DND-41 (cell line): ENCODE measurements around the gene SLBP.

Experiments
- ATAC-seq: fragments of 200-7000 bp; cut with Tn5 transposase; 3 replicates; pipeline ENCODE4 v1.9.1; 2021; ENCODE audit warnings: low read depth; ENCODE audit not compliant: insufficient read depth
- DNase-seq: peaks from one replicate; pipeline ENCODE4 v3.0.0-alpha.2; 2020
- H2AFZ ChIP-seq: 2 replicates; pipeline ENCODE4 v1.6.0; 2012; ENCODE audit warnings: low read depth, low read length
- H3K27ac ChIP-seq: 2 replicates; pipeline ENCODE4 v1.5.1; 2012; ENCODE audit warnings: low read length, inconsistent platforms
- H3K27me3 ChIP-seq: fragments of 200-600 bp; sonication (generic); 2 replicates; pipeline ENCODE4 v1.6.0; 2012; ENCODE audit warnings: low read length, mild to moderate bottlenecking, inconsistent platforms; ENCODE audit not compliant: insufficient read depth, poor library complexity
- H3K36me3 ChIP-seq: 2 replicates; pipeline ENCODE4 v1.5.1; 2012; ENCODE audit warnings: low read length, inconsistent platforms; ENCODE audit not compliant: insufficient read depth
- H3K4me1 ChIP-seq: 2 replicates; pipeline ENCODE4 v1.5.1; 2012; ENCODE audit warnings: mild to moderate bottlenecking, low read length; ENCODE audit not compliant: insufficient read depth
- H3K4me2 ChIP-seq: 2 replicates; pipeline ENCODE4 v1.6.0; 2012; ENCODE audit warnings: mild to moderate bottlenecking, moderate library complexity, low read length, inconsistent platforms; ENCODE audit not compliant: insufficient read depth
- H3K4me3 ChIP-seq, 2 experiments: fragments of 200-600 bp in 1 of 2; shearing (Covaris generic) in 1 of 2; 2 replicates each; pipeline ENCODE4 v1.5.1; 2012 to 2016; ENCODE audit warnings: inconsistent platforms in 2 of 2, low read length in 2 of 2, mild to moderate bottlenecking in 2 of 2, low read depth in 1 of 2, moderate library complexity in 1 of 2
- H3K79me2 ChIP-seq: 2 replicates; pipeline ENCODE4 v1.6.0; 2012; ENCODE audit warnings: low read length, inconsistent platforms; ENCODE audit not compliant: insufficient read depth
- H3K9ac ChIP-seq: 2 replicates; pipeline ENCODE4 v1.6.0; 2012; ENCODE audit warnings: low read depth, mild to moderate bottlenecking, inconsistent platforms, low read length, moderate library complexity
- H3K9me3 ChIP-seq: 2 replicates; pipeline ENCODE4 v1.5.1; 2012; ENCODE audit warnings: low read length, moderate library complexity, mild to moderate bottlenecking, inconsistent platforms; ENCODE audit not compliant: insufficient read depth, severe bottlenecking
- H4K20me1 ChIP-seq: 2 replicates; pipeline ENCODE4 v1.6.0; 2012; ENCODE audit warnings: low read length; ENCODE audit not compliant: insufficient read depth
- EZH2 ChIP-seq: IDR thresholded peaks from 3 replicates; pipeline ENCODE4 v1.6.1; 2012; ENCODE audit warnings: borderline replicate concordance, low read depth, mild to moderate bottlenecking, moderate library complexity, low read length, inconsistent platforms; ENCODE audit not compliant: severe bottlenecking
- TF ChIP-seq, protein P1 (sequence below): IDR thresholded peaks from 2 replicates; pipeline ENCODE4 v1.5.1; 2012; ENCODE audit warnings: borderline replicate concordance, low read length, moderate library complexity, mild to moderate bottlenecking; ENCODE audit not compliant: poor library complexity, severe bottlenecking; ENCODE audit errors: extremely low read depth

The SLBP gene

DNA sequence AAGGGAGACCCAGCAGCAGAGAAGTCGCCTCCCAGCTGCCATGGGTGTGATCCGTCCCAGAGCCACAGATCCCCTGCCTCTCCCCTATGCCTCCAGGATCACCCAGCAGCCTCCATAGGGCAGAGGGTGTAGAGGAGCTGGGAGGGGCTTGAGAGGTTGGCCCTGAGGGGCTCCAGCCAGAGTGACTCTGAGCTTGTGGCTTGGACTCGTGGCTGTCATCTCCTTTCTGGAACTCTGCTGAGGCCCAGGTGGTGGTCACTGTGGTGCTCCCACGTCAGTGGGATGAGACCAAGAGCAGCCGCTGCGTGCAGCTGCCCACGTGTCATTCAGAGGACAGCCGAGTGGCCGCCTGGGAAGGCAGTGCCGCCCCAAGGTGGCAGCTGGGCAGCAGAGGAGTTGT lies 13.4 kb upstream of the SLBP start:
- H3K79me2 ChIP-seq, result peaks cover 96% of the 10 kb centered on the region
- H3K27ac ChIP-seq, result no peak overlapping the region
- ATAC-seq, result no peak
- H3K4me3 ChIP-seq, result no peak overlapping the region
- no peak overlapping the region for H2AFZ ChIP-seq
- no peaks in the 10 kb centered on the region for H3K9me3 ChIP-seq
- peak overlapping the region; percentile 19 for H3K4me2 ChIP-seq
- H3K27me3 ChIP-seq, result no peaks in the 10 kb centered on the region
- no peak for DNase-seq
- peaks cover 85% of the 10 kb centered on the region for H3K36me3 ChIP-seq
- H3K4me1 ChIP-seq, result peaks cover 47% of the 10 kb centered on the region
- no peak for TF ChIP-seq EZH2
- TF ChIP-seq, protein P1, sequence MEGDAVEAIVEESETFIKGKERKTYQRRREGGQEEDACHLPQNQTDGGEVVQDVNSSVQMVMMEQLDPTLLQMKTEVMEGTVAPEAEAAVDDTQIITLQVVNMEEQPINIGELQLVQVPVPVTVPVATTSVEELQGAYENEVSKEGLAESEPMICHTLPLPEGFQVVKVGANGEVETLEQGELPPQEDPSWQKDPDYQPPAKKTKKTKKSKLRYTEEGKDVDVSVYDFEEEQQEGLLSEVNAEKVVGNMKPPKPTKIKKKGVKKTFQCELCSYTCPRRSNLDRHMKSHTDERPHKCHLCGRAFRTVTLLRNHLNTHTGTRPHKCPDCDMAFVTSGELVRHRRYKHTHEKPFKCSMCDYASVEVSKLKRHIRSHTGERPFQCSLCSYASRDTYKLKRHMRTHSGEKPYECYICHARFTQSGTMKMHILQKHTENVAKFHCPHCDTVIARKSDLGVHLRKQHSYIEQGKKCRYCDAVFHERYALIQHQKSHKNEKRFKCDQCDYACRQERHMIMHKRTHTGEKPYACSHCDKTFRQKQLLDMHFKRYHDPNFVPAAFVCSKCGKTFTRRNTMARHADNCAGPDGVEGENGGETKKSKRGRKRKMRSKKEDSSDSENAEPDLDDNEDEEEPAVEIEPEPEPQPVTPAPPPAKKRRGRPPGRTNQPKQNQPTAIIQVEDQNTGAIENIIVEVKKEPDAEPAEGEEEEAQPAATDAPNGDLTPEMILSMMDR, result no peak
- H3K9ac ChIP-seq, result no peak overlapping the region; the same call in 1 of the 2 replicates
- peaks cover 73% of the 10 kb centered on the region for H4K20me1 ChIP-seq

DNA sequence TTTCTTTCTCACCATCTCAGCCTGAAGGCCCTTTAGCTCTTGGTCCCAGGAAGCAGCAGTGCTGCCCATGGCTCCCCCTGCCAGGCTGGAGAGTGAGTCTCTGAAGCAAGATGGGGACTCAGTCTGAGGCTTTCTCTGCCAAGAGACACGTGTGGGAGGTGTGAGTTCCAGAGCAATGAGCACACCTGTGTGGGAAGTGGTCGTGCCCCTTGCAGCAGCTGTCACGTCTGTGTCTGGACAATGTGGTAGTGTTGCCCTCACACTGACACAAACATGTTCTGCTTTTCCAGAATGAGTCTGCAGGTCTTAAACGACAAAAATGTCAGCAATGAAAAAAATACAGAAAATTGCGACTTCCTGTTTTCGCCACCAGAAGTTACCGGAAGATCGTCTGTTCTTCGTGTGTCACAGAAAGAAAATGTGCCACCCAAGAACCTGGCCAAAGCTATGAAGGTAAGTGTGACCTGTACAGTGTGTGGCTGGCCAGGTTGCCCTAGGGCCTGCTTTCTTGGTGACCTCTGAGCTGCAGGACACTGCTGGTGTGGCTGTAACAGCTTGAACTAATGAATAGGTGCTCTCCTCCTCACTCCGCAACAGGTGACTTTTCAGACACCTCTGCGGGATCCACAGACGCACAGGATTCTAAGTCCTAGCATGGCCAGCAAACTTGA lies 11.1 kb upstream of the SLBP start:
- H3K9me3 ChIP-seq, result no peaks in the 10 kb centered on the region
- H3K36me3 ChIP-seq, result peaks cover 69% of the 10 kb centered on the region
- no peak for DNase-seq
- peak overlapping the region; percentile 95 for H3K9ac ChIP-seq
- peak overlapping the region; percentile 98 for H3K4me2 ChIP-seq
- H4K20me1 ChIP-seq, result peaks cover 69% of the 10 kb centered on the region
- peak overlapping the region; percentile 84 for H3K27ac ChIP-seq
- H3K79me2 ChIP-seq, result peaks cover 95% of the 10 kb centered on the region
- no peak for TF ChIP-seq EZH2
- TF ChIP-seq, protein P1, result no peak
- peak overlapping the region; percentile 81 to 91; a peak in 3 of 4 replicates for H3K4me3 ChIP-seq
- H2AFZ ChIP-seq, result no peak overlapping the region
- no peaks in the 10 kb centered on the region for H3K27me3 ChIP-seq
- peaks cover 67% of the 10 kb centered on the region for H3K4me1 ChIP-seq
- no peak for ATAC-seq

DNA sequence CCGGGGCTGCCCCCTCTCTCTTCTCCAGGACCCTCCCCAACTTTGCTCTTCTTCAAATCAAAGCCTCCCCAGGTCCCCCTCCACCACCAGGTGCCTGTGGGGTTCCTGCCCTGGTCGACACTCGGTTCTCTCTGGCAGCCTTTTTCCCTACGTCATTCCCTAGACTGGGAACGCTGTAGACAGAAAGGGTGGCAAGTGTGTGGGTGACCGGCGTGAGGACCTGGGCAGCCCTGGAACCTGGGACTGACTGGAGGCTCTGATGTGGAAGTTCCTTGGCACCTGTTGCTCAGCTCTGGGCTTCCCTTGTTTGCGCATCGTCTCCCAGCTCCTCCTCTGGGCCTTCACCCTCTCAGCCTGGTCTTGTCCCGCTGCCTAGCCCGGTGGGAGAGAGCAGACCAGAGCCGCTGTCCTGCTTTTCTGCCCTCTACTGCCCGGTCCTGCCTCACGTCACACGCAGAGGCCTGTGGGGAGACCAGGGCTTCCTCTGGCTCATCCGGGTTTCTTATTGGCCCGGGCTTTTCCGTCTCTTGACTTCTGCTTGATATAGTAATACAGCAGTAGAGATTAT lies 10.5 kb upstream of the SLBP start:
- Histone ChIP-seq H4K20me1 (peaks cover 69% of the 10 kb centered on the region), H3K4me2 (peak overlapping the region; percentile 98), H3K27me3 (no peaks in the 10 kb centered on the region), H3K36me3 (peaks cover 68% of the 10 kb centered on the region), H2AFZ (no peak overlapping the region), H3K4me3 (peak overlapping the region; percentile 81 to 91; a peak in 3 of 4 replicates), H3K79me2 (peaks cover 95% of the 10 kb centered on the region), H3K4me1 (peaks cover 68% of the 10 kb centered on the region), H3K9ac (peak overlapping the region; percentile 95), H3K9me3 (no peaks in the 10 kb centered on the region), H3K27ac (peak overlapping the region; percentile 84)
- ATAC-seq (no peak), DNase-seq (no peak)
- TF ChIP-seq EZH2, result no peak
- TF ChIP-seq, protein P1, result no peak
